GM19193 (cell line): Measurements from ENCODE around the gene PTGER4.

ENCODE experiments used
- POLR2A ChIP-seq: IDR thresholded peaks from 4 replicates; pipeline ENCODE4 v1.6.1; 2011; ENCODE audit not compliant: insufficient read depth, insufficient read length; ENCODE audit errors: extremely low read depth

The PTGER4 gene

GRCh38 chr5:40720069-40720468, 40.4 kb downstream of the PTGER4 start:
- TF ChIP-seq POLR2A, result no peak

- no peak for TF ChIP-seq POLR2A
Observed at GRCh38 chr5:40733434-40733833, 53.7 kb downstream of the PTGER4 start.

- TF ChIP-seq POLR2A, result no peak
Observed at GRCh38 chr5:40733879-40734563, 54.3 kb downstream of the PTGER4 start.

GRCh38 chr5:40734986-40735385, 55.3 kb downstream of the PTGER4 start:
- TF ChIP-seq POLR2A, result no peak

- no peak for TF ChIP-seq POLR2A
Observed at GRCh38 chr5:40735609-40736008, 55.9 kb downstream of the PTGER4 start.

- no peak for TF ChIP-seq POLR2A
Observed at GRCh38 chr5:40736103-40736875, 56.6 kb downstream of the PTGER4 start.

GRCh38 chr5:40738502-40738901, 58.8 kb downstream of the PTGER4 start:
- no peak for TF ChIP-seq POLR2A
